HG03521 (cell line): Measurements from ENCODE around the gene SERPINB13.
"Not testable (repeated sequence)": the region's sequence is repeated elsewhere in the genome, so short reads cannot be mapped to it uniquely, and the experiment has no call there.

Experiments used
- ATAC-seq: cut with Tn5 transposase; IDR thresholded peaks from one replicate; pipeline ENCODE4 v1.9.1; 2021; ENCODE audit warnings: mild to moderate bottlenecking, moderate library complexity; ENCODE audit not compliant: unreplicated experiment

Gene SERPINB13

DNA sequence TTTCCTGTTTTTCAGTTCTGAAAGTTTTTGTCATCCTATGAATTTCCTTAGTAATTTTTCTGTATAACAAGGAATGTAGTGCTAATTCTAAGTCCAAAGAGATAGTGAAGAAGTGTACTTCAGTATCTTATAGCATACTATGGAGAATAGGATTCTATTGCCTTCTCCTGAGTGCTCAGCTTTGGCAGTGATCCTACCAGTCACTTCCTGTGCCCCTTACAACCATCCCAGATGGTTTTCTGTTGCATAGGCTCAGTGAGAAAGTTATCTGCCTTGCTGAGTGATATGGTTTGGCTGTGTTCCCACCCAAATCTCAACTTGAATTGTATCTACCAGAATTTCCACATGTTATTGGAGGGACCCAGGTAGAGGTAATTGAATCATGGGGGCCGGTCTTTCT lies 57.6 kb downstream of the SERPINB13 start:
- not testable (repeated sequence) for ATAC-seq

DNA sequence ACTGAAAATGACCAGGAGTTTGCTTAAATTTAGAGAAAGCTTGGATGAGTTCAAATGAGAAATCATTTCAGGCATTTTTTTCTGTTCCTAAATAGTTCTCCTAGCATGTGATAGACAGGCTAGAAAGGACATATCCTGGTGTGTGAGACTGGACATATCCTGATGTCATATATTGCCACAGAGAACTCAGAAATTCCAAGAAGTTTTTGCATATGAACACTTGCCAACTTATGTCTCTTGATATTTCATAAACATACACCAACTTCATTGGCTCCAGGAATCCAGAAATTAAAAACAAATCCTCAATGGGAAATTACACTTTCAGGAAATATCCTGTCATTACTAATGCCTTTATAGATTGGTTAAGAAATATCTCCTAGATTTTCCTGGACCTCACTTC lies 59.8 kb downstream of the SERPINB13 start:
- ATAC-seq, result no peak

GRCh38 chr18:63648241-63648640 lies 61.1 kb downstream of the SERPINB13 start:
- no peak for ATAC-seq
